Measurements from ENCODE around the gene MMD. TPM values are rescaled to one million over a fixed set of nuclear protein-coding genes. Genes with fewer than 3 reads are reported as not detected.

The MMD gene, protein sequence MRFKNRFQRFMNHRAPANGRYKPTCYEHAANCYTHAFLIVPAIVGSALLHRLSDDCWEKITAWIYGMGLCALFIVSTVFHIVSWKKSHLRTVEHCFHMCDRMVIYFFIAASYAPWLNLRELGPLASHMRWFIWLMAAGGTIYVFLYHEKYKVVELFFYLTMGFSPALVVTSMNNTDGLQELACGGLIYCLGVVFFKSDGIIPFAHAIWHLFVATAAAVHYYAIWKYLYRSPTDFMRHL
- 28.5 to 37.0 TPM (median 34.7 TPM) in 5 replicates for total RNA-seq (2022; extraction: Qiagen RNA extraction; ENCODE audit: low read depth)

DNA sequence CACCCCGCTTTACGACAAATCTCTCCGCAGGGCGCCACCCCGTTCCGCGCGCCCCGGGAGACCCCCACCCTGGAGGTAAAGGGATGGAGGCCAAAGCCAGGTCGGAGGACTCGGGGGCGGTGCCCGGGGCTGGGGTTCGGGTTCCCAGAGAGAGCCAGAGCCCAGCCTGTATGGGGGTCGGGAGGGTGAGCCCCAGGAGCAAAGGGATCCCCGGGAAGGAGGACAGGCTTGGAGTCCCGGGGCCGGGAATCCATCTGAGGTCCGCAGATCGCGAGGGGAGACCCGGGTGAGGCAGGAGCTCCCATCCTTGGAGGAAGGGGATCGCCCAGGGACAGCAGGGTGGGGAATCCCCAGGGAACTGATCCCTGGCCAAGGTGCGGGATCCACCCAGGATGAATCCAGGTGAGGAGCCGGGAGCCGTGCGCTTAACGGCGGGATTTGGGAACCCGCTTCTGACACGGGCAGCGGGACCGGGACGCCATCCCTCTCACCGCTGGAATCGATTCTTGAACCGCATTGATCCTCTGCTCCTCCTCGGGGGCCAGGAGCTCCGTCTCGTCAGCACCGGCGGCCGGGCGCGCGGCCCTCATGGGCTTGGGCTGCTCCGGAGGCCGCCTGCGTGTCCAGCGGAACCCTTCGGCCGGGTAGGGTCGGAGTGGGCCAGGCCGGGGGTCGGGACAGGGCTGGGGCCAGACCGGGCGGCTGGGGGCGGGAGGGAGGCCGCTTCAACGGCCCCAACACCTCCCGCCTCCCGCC, at the start of gene MMD:
Gene MMD (minus strand): TSS at position 657 of the 756 bp plus-strand sequence. CDS start 140 bp downstream, at position 517.

Other genes with a start within 250 kb of the MMD start
- 0.08 to 0.12 TPM (median 0.10 TPM) in 4 of 5 replicates, not detected in the other for gene HLF, start 156.9 kb downstream of the MMD start, total RNA-seq (2022; extraction: Qiagen RNA extraction; ENCODE audit: low read depth)
- gene SMIM36, start 89.6 kb upstream of the MMD start, total RNA-seq (2022; extraction: Qiagen RNA extraction; ENCODE audit: low read depth), result not detected in 5 replicates